Mesenchymal stem cell (in vitro differentiated cells and primary cell): ENCODE data around the gene ETV3L.

ENCODE experiments used
- DNase-seq: peaks from one replicate; pipeline ENCODE4 v3.0.0-alpha.2; 2013
- H2AFZ ChIP-seq: one replicate; pipeline ENCODE4 v1.6.1; 2013; ENCODE audit warnings: low read depth, mild to moderate bottlenecking, control low read depth, inconsistent platforms, low read length, moderate library complexity
- H2AK5ac ChIP-seq: 2 replicates; pipeline ENCODE4 v1.6.1; 2013; ENCODE audit warnings: low read length, moderate library complexity, mild to moderate bottlenecking, inconsistent platforms; ENCODE audit not compliant: severe bottlenecking
- H2BK120ac ChIP-seq: one replicate; pipeline ENCODE4 v1.6.1; 2013; ENCODE audit warnings: low read depth, mild to moderate bottlenecking, inconsistent platforms, low read length, moderate library complexity
- H2BK12ac ChIP-seq, 2 experiments: one replicate each; pipeline ENCODE4 v1.6.1; 2013; ENCODE audit warnings: inconsistent platforms in 2 of 2, low read length in 2 of 2, mild to moderate bottlenecking in 2 of 2, moderate library complexity in 2 of 2, control low read depth in 1 of 2
- H2BK15ac ChIP-seq: one replicate; pipeline ENCODE4 v1.6.1; 2013; ENCODE audit warnings: mild to moderate bottlenecking, low read depth, inconsistent platforms; ENCODE audit not compliant: poor library complexity, severe bottlenecking
- H2BK5ac ChIP-seq: 2 replicates; pipeline ENCODE4 v1.6.1; 2013; ENCODE audit warnings: low read depth, mild to moderate bottlenecking, low read length, control low read depth, inconsistent platforms; ENCODE audit not compliant: poor library complexity, severe bottlenecking
- H3K14ac ChIP-seq, 2 experiments: one replicate each; pipeline ENCODE4 v1.6.1; 2013; ENCODE audit warnings: inconsistent platforms in 2 of 2, low read length in 2 of 2, control low read depth in 1 of 2, mild to moderate bottlenecking in 1 of 2, moderate library complexity in 1 of 2
- H3K18ac ChIP-seq, 2 experiments: one replicate each; pipeline ENCODE4 v1.6.1; 2013; ENCODE audit warnings: inconsistent platforms in 2 of 2, low read length in 2 of 2, control low read depth in 1 of 2, low read depth in 1 of 2, mild to moderate bottlenecking in 1 of 2
- H3K23ac ChIP-seq, 2 experiments: one replicate each; pipeline ENCODE4 v1.6.1; 2013; ENCODE audit warnings: inconsistent platforms in 2 of 2, low read length in 2 of 2, mild to moderate bottlenecking in 2 of 2, moderate library complexity in 2 of 2, control low read depth in 1 of 2
- H3K27ac ChIP-seq: 2 replicates; pipeline ENCODE4 v1.5.1; 2013; ENCODE audit warnings: mild to moderate bottlenecking, moderate library complexity, low read length, control low read depth, inconsistent platforms; ENCODE audit not compliant: poor library complexity, severe bottlenecking
- H3K27me3 ChIP-seq, 2 experiments: 2 replicates each; pipeline versions ENCODE4 v1.6.1 to v1.7.0; 2013; ENCODE audit warnings: low read length in 2 of 2, mild to moderate bottlenecking in 2 of 2, moderate library complexity in 2 of 2, control low read depth in 1 of 2, inconsistent platforms in 1 of 2; ENCODE audit not compliant: control insufficient read depth in 1 of 2, insufficient read depth in 1 of 2
- H3K36me3 ChIP-seq, 2 experiments: 2 replicates each; pipeline versions ENCODE4 v1.6.1 to v1.7.0; 2013; ENCODE audit warnings: low read length in 2 of 2, control low read depth in 1 of 2, inconsistent platforms in 1 of 2, low read depth in 1 of 2, mild to moderate bottlenecking in 1 of 2; ENCODE audit not compliant: insufficient read depth in 2 of 2, control insufficient read depth in 1 of 2
- H3K4ac ChIP-seq, 2 experiments: one replicate each; pipeline ENCODE4 v1.6.1; 2013; ENCODE audit warnings: inconsistent platforms in 2 of 2, low read length in 2 of 2, mild to moderate bottlenecking in 2 of 2, moderate library complexity in 2 of 2, control low read depth in 1 of 2, low read depth in 1 of 2
- H3K4me1 ChIP-seq: 2 replicates; pipeline ENCODE4 v1.6.1; 2013; ENCODE audit warnings: low read depth, low read length, control low read depth; ENCODE audit not compliant: control insufficient read depth, insufficient read depth
- H3K4me2 ChIP-seq: 2 replicates; pipeline ENCODE4 v1.6.1; 2013; ENCODE audit warnings: low read length, mild to moderate bottlenecking, inconsistent platforms; ENCODE audit not compliant: poor library complexity, severe bottlenecking
- H3K4me3 ChIP-seq, 2 experiments: 2 replicates each; pipeline versions ENCODE4 v1.5.1 to v1.7.0; 2013; ENCODE audit warnings: low read length in 2 of 2, mild to moderate bottlenecking in 2 of 2, control low read depth in 1 of 2, low read depth in 1 of 2; ENCODE audit not compliant: insufficient read depth in 1 of 2
- H3K79me1 ChIP-seq: replicated peaks from 2 replicates; pipeline ENCODE4 v1.6.1; 2013; ENCODE audit warnings: mild to moderate bottlenecking, control low read depth, low read length, inconsistent platforms; ENCODE audit not compliant: poor library complexity, severe bottlenecking
- H3K9ac ChIP-seq: 2 replicates; pipeline ENCODE4 v1.7.0; 2013; ENCODE audit warnings: mild to moderate bottlenecking, low read length, moderate library complexity
- H3K9me3 ChIP-seq: 2 replicates; pipeline ENCODE4 v1.7.0; 2013; ENCODE audit warnings: mild to moderate bottlenecking, low read length; ENCODE audit not compliant: control insufficient read depth
- H4K8ac ChIP-seq: one replicate; pipeline ENCODE4 v1.6.1; 2013; ENCODE audit warnings: inconsistent platforms, mild to moderate bottlenecking, low read length, moderate library complexity
- H4K91ac ChIP-seq: one replicate; pipeline ENCODE4 v1.6.1; 2013; ENCODE audit warnings: mild to moderate bottlenecking, low read length, inconsistent platforms
- WGBS: methylation state at CpG from one replicate; pipeline ENCODE4 v1.1.7; 2013; ENCODE audit warnings: mixed read lengths; 5-methylcytosine and 5-hydroxymethylcytosine counted together

The ETV3L gene

DNA sequence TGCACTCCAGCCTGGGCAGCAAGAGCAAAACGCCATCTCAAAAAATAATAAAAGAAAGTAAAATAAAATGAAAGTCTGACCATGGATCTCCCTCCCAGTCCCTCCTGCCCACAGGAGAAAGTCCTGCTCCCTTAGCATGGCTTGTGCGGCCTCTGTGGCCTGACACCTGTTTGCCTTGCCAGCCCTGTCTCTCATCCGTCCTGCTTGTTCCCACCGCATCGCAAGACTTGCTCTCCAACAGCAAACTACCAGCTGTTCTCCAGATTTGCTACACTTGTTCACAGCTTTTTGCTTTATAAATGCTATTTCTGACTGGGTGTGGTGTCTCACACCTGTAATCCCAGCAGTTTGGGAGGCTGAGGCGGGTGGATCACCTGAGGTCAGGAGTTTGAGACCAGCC lies 2.7 kb downstream of the ETV3L start:
- Histone ChIP-seq H3K27me3 (peaks cover 0 to 5% of the 10 kb centered on the region in 2 experiments), H3K18ac (no peak overlapping the region), H3K9ac (no peak overlapping the region), H3K79me1 (no peaks in the 10 kb centered on the region), H3K14ac (no peak overlapping the region), H2AK5ac (no peak overlapping the region), H2BK12ac (no peak overlapping the region), H3K4me2 (no peak overlapping the region), H3K36me3 (no peaks in the 10 kb centered on the region), H3K23ac (no peak overlapping the region), H2AFZ (no peak overlapping the region), H3K4me3 (no peak overlapping the region), H3K27ac (no peak overlapping the region), H2BK5ac (no peak overlapping the region), H2BK15ac (no peak overlapping the region), H4K91ac (no peak overlapping the region), H4K8ac (no peak overlapping the region), H2BK120ac (no peak overlapping the region), H3K4me1 (no peaks in the 10 kb centered on the region), H3K4ac (no peak overlapping the region), H3K9me3 (no peaks in the 10 kb centered on the region)
- 80% methylated on average over 5 of the region's 6 CpGs for WGBS
- no peak for DNase-seq

DNA sequence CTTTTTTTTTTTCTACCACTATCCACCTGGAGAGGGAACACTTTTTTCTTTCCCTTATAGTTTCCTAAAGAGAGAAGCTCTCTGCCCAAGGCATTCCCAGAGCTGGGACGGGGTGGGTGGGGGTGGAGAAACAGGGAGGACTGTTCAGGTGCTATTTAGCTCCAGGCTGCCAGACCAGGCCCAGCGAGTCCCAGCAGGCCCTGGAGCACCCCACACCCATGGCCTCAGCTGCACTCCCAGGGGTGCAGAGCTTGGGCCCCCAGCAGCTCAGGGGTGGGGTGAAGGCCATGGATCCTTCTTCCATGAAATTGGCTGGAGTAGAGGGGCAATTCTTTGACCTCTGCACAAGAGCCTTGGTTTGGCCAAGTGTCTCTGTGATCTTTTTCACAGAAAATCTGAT lies 4.1 kb downstream of the ETV3L start:
- no peak for DNase-seq
- no peak overlapping the region for H3K23ac ChIP-seq
- H3K27ac ChIP-seq: no peak overlapping the region
- no peak overlapping the region for H3K14ac ChIP-seq
- no peak overlapping the region for H2BK12ac ChIP-seq
- H2AFZ ChIP-seq: no peak overlapping the region
- H4K8ac ChIP-seq: no peak overlapping the region
- H2BK15ac ChIP-seq: no peak overlapping the region
- no peak overlapping the region for H3K4me2 ChIP-seq
- H3K9ac ChIP-seq: no peak overlapping the region
- H2BK120ac ChIP-seq: no peak overlapping the region
- no peak overlapping the region for H4K91ac ChIP-seq
- H3K4me1 ChIP-seq: no peaks in the 10 kb centered on the region
- H3K79me1 ChIP-seq: no peaks in the 10 kb centered on the region
- H3K36me3 ChIP-seq: no peaks in the 10 kb centered on the region
- no peak overlapping the region for H3K4ac ChIP-seq
- WGBS: 67% methylated on average over 1 of the region's 2 CpGs
- no peak overlapping the region for H3K4me3 ChIP-seq
- H3K9me3 ChIP-seq: no peaks in the 10 kb centered on the region
- peaks cover 4 to 9% of the 10 kb centered on the region in 2 experiments for H3K27me3 ChIP-seq
- no peak overlapping the region for H2AK5ac ChIP-seq
- H2BK5ac ChIP-seq: no peak overlapping the region
- no peak overlapping the region for H3K18ac ChIP-seq

DNA sequence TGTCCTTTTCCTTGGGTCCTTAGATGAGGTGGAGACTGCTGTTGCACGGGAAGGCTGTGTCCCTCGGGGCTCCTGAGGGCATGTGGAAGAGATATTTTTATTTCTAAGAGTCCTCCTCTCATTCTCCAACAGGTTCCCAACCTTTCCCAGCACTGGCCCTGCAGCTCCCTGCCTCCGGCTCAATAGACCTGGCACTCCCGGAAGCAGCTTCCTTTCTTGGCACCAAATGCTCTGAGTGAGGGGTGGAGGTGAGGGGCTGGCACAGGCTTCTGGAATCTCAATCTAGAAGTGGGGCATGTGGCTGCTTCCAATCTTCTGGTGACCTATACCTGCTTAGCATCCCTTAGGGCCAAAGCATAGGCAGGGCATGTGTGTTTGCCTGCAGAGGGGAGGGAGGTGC lies 4.5 kb downstream of the ETV3L start:
- Histone ChIP-seq H3K4me1 (peaks cover 2% of the 10 kb centered on the region), H2AK5ac (no peak overlapping the region), H2BK5ac (no peak overlapping the region), H3K4me3 (no peak overlapping the region), H2BK15ac (no peak overlapping the region), H3K27me3 (peaks cover 4 to 9% of the 10 kb centered on the region in 2 experiments), H4K91ac (no peak overlapping the region), H3K23ac (no peak overlapping the region), H4K8ac (no peak overlapping the region), H3K4me2 (no peak overlapping the region), H3K18ac (no peak overlapping the region), H3K79me1 (no peaks in the 10 kb centered on the region), H3K36me3 (no peaks in the 10 kb centered on the region), H3K4ac (no peak overlapping the region), H3K9me3 (no peaks in the 10 kb centered on the region), H3K27ac (no peak overlapping the region), H2AFZ (no peak overlapping the region), H3K14ac (no peak overlapping the region), H2BK120ac (no peak overlapping the region), H3K9ac (no peak overlapping the region), H2BK12ac (no peak overlapping the region)
- 97% methylated on average over 2 of the region's 4 CpGs for WGBS
- no peak for DNase-seq

DNA sequence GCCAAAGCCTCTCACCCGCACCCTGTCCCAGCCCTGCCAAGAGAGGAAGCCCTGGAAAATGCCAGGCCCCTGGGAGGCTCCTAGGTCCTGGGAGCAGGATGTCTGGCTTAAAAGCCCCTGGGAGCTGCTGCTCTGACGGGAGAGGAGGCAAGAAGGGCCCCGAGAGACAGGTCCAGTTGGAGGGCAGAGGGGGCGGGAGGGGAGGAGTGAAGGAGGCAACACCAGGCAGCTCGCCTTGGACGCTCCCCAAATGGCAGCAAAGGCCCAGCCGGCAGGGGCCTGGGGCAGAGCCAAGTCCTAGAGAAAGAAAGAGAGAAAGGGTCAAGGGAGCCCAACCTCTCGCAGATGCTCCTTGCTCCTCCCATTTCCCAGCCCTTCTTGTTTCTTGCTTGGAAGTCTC lies 6.8 kb downstream of the ETV3L start:
- no peak overlapping the region for H4K8ac ChIP-seq
- H3K4me2 ChIP-seq: no peak overlapping the region
- H3K14ac ChIP-seq: no peak overlapping the region
- no peaks in the 10 kb centered on the region for H3K36me3 ChIP-seq
- peaks cover 4 to 9% of the 10 kb centered on the region in 2 experiments for H3K27me3 ChIP-seq
- H3K27ac ChIP-seq: no peak overlapping the region
- no peak overlapping the region for H2AFZ ChIP-seq
- H3K9me3 ChIP-seq: no peaks in the 10 kb centered on the region
- peaks cover 2% of the 10 kb centered on the region for H3K4me1 ChIP-seq
- no peak overlapping the region for H2BK120ac ChIP-seq
- H3K79me1 ChIP-seq: no peaks in the 10 kb centered on the region
- no peak overlapping the region for H3K23ac ChIP-seq
- no peak overlapping the region for H3K4me3 ChIP-seq
- no peak overlapping the region for H3K4ac ChIP-seq
- no peak for DNase-seq
- H2BK12ac ChIP-seq: no peak overlapping the region
- no peak overlapping the region for H2BK5ac ChIP-seq
- no peak overlapping the region for H3K9ac ChIP-seq
- WGBS: 87% methylated on average over 6 of the region's 8 CpGs
- no peak overlapping the region for H2AK5ac ChIP-seq
- no peak overlapping the region for H3K18ac ChIP-seq
- H2BK15ac ChIP-seq: no peak overlapping the region
- no peak overlapping the region for H4K91ac ChIP-seq
